A549 (cell line): ENCODE results near the gene PDHX.

ENCODE experiments used
- HOXA7 ChIP-seq: fragments of 250-450 bp; sonication (Bioruptor Pico); IDR thresholded peaks from 2 replicates; pipeline ENCODE4 v1.5.0; 2020; ENCODE audit warnings: mild to moderate bottlenecking, moderate library complexity
- POLR2A ChIP-seq: IDR thresholded peaks from 2 replicates; pipeline ENCODE4 v1.6.1; 2012; ENCODE audit warnings: mild to moderate bottlenecking, low read length
- TF ChIP-seq, protein P1 (sequence below): fragments of >200 bp; sonication (Bioruptor Twin); formaldehyde crosslinking; IDR thresholded peaks from 3 replicates; pipeline ENCODE4 v1.5.1; 2016

- no peak for TF ChIP-seq HOXA7 (CRISPR knock-in tag)
- no peak for TF ChIP-seq POLR2A
- TF ChIP-seq, protein P1, sequence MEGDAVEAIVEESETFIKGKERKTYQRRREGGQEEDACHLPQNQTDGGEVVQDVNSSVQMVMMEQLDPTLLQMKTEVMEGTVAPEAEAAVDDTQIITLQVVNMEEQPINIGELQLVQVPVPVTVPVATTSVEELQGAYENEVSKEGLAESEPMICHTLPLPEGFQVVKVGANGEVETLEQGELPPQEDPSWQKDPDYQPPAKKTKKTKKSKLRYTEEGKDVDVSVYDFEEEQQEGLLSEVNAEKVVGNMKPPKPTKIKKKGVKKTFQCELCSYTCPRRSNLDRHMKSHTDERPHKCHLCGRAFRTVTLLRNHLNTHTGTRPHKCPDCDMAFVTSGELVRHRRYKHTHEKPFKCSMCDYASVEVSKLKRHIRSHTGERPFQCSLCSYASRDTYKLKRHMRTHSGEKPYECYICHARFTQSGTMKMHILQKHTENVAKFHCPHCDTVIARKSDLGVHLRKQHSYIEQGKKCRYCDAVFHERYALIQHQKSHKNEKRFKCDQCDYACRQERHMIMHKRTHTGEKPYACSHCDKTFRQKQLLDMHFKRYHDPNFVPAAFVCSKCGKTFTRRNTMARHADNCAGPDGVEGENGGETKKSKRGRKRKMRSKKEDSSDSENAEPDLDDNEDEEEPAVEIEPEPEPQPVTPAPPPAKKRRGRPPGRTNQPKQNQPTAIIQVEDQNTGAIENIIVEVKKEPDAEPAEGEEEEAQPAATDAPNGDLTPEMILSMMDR, result no peak
Measured at GRCh38 chr11:34869425-34869824, 47.0 kb upstream of the PDHX start.
